Stimulated activated CD4-positive, alpha-beta T cell treated with anti-CD3 and anti-CD28 coated beads, Interleukin-1b, Interleukin-23, amount 100 ng/mL, for 1 hour (primary cell): ENCODE measurements around the gene THSD7A.
"Not testable (repeated sequence)": the region's sequence is repeated elsewhere in the genome, so short reads cannot be mapped to it uniquely, and the experiment has no call there.

Experiments
- DNase-seq, 2 donors: peaks; one replicate each; pipeline ENCODE4 v3.0.0-alpha.2; 2020; ENCODE audit warnings: low read depth in 2 of 2

THSD7A gene

GRCh38 chr7:11579141-11579540 lies 252.9 kb downstream of the THSD7A start:
- DNase-seq = no peak

DNA sequence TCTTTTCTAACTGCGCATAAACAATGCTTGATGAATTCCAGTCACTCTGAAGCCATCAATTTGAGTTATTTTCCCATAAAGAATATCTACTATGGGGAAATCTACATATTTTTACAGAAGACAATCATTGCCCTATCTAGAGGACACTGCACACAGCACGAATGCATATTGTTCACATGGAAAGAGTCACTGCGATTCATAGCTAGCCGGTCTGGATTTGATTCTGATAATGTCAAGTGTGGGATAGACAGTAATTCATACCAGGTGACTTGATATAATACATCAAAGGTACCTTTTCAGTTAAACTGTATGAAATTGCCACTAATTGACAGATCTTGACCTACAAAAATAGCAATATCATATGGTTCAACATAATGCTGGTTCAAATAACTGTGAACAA lies 255.7 kb downstream of the THSD7A start:
- DNase-seq = no peak

DNA sequence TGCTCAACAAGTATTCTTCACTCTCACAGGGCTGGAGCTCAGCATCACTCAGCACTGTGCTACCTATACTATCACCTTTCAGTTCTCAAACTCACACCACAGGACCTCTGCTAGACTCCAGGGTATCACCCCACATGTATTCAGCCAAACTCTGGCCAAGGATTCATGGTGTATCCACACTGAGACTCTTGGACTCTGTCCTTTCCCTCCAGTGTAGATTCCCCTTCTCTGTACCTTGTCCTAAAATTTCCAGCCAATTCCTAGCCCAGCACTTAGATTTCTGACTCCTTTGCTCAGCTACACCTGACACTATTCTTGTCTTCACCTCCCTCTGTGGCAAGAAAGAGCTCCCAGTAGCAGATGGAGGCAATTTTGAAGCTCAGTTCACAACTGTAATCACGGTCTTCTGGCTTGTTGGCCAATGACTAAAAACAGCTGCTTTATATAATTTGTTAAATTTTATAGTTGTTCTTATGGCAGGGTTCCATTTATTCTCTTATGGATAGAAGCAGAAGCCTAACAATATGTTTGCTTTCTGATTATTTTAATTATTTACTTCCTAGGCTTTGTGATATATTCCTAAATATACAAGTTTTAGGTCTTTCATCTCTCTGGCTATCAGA lies 258.8 kb downstream of the THSD7A start:
- DNase-seq = no peak

- no peak for DNase-seq
Measured at GRCh38 chr7:11570922-11571550, 261.0 kb downstream of the THSD7A start.

- no peak for DNase-seq
Measured at GRCh38 chr7:11570205-11570604, 261.8 kb downstream of the THSD7A start.

- DNase-seq = no peak
Measured at GRCh38 chr7:11567571-11567970, 264.4 kb downstream of the THSD7A start.

DNA sequence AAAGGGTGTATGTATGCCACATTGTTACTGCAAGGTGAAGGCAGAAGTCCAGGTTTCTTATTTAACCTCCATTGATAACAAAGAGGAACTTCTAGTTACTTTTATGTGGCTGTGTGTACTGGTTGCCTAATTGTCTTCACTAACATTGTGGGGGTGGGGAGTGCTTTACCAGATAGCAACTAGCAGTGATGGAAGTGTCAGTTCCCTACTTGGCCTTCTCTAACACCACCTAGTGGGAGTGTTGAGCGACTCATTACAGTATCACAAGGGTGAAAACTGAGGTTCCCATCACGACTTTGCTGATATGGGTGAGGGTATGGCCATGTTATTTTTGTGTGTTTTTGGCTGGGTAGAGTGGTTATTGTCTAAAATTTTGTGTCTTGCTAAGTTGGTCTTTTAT lies 274.4 kb downstream of the THSD7A start:
- no peak for DNase-seq

GRCh38 chr7:11552676-11553296 lies 279.2 kb downstream of the THSD7A start:
- DNase-seq = no peak

- no peak for DNase-seq
Measured at GRCh38 chr7:11551470-11551869, 280.5 kb downstream of the THSD7A start.

DNA sequence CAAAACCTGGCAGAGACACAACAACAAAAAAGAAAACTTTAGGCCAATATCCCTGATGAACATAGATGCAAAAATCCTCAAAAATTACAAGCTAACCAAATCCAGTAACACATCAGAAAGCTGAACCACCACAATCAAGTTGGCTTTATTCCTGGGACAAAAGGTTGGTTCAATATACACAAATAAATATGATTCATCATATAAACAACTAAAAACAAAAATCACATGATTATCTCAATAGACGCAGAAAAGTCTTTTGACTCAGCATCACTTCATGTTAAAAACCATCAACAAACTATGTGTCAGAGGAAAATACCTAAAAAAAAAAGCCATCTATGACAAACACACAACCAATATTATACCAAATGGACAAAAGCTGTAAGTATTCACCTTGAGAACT lies 283.5 kb downstream of the THSD7A start:
- DNase-seq = no peak

GRCh38 chr7:11541330-11541729 lies 290.7 kb downstream of the THSD7A start:
- no peak for DNase-seq

DNA sequence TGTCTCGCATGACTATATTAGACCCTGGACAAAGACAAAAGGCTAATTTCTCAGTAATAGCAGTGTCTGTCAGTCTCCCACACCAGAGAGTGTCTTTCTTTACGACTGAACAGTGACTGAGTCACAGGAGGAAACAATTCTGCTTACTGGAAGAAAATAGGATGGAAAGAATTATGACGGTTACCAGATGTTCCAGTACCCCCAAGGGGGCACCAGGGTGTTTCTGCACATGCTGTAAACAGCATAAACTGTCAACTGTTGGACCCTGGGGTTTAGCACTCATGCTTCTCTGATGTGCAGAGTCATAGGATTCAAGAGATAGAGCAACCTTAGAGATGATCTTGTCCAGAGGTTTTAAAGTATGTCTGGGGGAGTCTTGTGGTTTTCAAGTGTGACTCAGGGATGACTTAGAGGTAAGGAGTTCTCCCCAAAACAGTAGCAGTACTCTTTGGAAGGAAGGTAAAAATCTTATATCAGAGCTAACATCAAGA lies 291.7 kb downstream of the THSD7A start:
- DNase-seq = no peak

GRCh38 chr7:11539853-11540252 lies 292.1 kb downstream of the THSD7A start:
- no peak for DNase-seq

DNA sequence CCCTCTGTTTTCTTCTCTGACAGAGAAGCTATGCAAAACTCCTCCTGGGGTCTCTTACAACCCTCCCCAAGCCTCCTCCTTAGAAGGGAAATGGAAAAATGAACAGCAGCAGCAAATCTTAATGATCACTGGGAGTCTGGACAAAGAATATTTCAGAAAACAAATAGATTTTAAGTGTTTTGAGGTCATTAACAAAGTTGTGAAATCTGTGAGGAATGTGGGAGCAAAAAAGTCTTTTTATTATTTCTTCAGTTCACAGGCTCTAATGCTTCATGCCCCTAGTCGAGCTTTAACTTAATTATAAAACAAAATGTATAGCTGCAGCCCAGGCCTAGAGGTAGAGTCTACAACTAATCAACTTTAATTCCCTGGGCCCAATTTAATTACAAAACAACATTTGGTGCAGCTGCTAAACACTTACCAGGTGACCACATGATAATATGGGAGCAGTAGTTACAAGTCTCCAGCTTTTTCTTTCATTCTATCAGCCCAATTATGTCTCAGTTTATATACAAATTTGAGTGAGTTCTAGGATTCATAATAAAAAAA lies 293.2 kb downstream of the THSD7A start:
- no peak for DNase-seq

- no peak for DNase-seq
Measured at GRCh38 chr7:11533229-11533820, 298.7 kb downstream of the THSD7A start.

- DNase-seq = no peak
Measured at GRCh38 chr7:11529382-11529781, 302.6 kb downstream of the THSD7A start.

DNA sequence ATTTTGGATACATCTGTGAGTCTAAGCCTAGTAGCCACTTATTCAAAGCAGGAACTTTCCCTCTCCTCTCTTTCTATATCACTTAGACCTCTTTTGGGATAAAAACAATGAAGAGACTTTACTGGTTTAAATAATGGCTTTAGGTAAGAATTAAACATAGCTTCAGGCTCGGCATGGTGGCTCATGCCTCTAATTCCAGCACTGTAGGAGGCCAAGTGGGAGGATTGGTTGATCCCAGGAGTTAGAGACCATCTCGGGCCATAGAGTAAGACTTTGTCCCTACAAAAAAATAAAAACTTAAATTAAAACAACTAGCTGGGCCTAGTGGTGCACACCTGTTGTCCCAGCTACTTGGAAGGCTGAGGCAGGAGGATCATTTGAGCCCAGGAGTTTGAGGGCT lies 304.3 kb downstream of the THSD7A start:
- no peak for DNase-seq

GRCh38 chr7:11524476-11525397 lies 307.3 kb downstream of the THSD7A start:
- no peak for DNase-seq

GRCh38 chr7:11521964-11522499 lies 310.0 kb downstream of the THSD7A start:
- not testable (repeated sequence) for DNase-seq

DNA sequence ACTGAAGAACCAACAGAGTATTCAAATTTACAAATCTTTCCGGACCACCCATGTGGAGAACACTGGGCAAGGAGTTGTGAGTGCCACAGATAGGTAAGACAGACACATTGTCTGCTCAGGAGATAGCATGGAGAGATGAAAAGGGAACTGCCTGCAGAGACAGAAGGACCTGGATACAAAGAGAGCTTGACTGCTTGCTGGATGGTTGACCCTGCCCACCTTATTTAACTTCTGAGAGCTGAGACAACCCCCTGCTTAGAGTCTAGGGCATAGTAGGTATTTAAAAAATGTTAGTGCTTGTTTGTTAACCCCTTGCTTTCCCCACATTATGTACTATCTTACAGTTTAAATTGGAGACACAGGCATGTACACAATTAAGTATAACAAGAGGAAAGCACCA lies 314.1 kb downstream of the THSD7A start:
- no peak for DNase-seq

- DNase-seq = no peak
Measured at GRCh38 chr7:11516328-11516727, 315.7 kb downstream of the THSD7A start.
